Osteoblast (primary cell): Measurements from ENCODE around the gene DDX52. TPM values are rescaled to one million over a fixed set of nuclear protein-coding genes. Genes with fewer than 3 reads are reported as not detected.
"Not testable (repeated sequence)": the region's sequence is repeated elsewhere in the genome, so short reads cannot be mapped to it uniquely, and the experiment has no call there.

Experiments used
- DNase-seq: peaks from one replicate; pipeline ENCODE4 v3.0.0; 2011; ENCODE audit warnings: low spot score, mixed read lengths; ENCODE audit not compliant: insufficient read length; ENCODE audit errors: missing footprints
- H2AFZ ChIP-seq: 2 replicates; pipeline ENCODE4 v1.6.0; 2011; ENCODE audit warnings: mild to moderate bottlenecking, low read length
- H3K27ac ChIP-seq: 2 replicates; pipeline ENCODE4 v1.5.1; 2011; ENCODE audit warnings: mild to moderate bottlenecking, low read depth, low read length, moderate library complexity
- H3K27me3 ChIP-seq: 2 replicates; pipeline ENCODE4 v1.6.0; 2012; ENCODE audit warnings: mild to moderate bottlenecking, control low read depth, inconsistent platforms, low read length, moderate library complexity; ENCODE audit not compliant: insufficient read depth
- H3K36me3 ChIP-seq: 2 replicates; pipeline ENCODE4 v1.5.1; 2011; ENCODE audit warnings: mild to moderate bottlenecking, low read length, control low read depth, moderate library complexity; ENCODE audit not compliant: insufficient read depth
- H3K4me1 ChIP-seq: 2 replicates; pipeline ENCODE4 v1.5.1; 2011; ENCODE audit warnings: mild to moderate bottlenecking, low read length, control low read depth, moderate library complexity; ENCODE audit not compliant: insufficient read depth
- H3K4me2 ChIP-seq: 2 replicates; pipeline ENCODE4 v1.6.0; 2011; ENCODE audit warnings: mild to moderate bottlenecking, low read length; ENCODE audit not compliant: insufficient read depth
- H3K4me3 ChIP-seq: fragments of 200-600 bp; sonication (generic); 3 replicates; pipeline ENCODE4 v1.5.1; 2012; ENCODE audit warnings: mild to moderate bottlenecking, low read length, inconsistent platforms; ENCODE audit not compliant: insufficient read depth
- H3K79me2 ChIP-seq: 2 replicates; pipeline ENCODE4 v1.6.0; 2012; ENCODE audit warnings: mild to moderate bottlenecking, low read length, control low read depth, inconsistent platforms; ENCODE audit not compliant: insufficient read depth
- H3K9me3 ChIP-seq: 2 replicates; pipeline ENCODE4 v1.5.1; 2011; ENCODE audit warnings: low read depth, low read length, control low read depth
- H4K20me1 ChIP-seq: 2 replicates; pipeline ENCODE4 v1.6.0; 2012; ENCODE audit warnings: mild to moderate bottlenecking, low read length, control low read depth; ENCODE audit not compliant: insufficient read depth
- total RNA-seq: library from RNA; depleted of rRNA; stranded (reverse); fragments of >200 nt; gene quantifications from 2 replicates; pipeline ENCODE4 v1.2.3, GENCODE V29; 2012
- TF ChIP-seq, protein P1 (sequence below): IDR thresholded peaks from 2 replicates; pipeline ENCODE4 v1.5.1; 2011; ENCODE audit warnings: mild to moderate bottlenecking, low read depth, low read length, moderate library complexity; ENCODE audit errors: extremely low read depth

Gene DDX52
- total RNA-seq, 1 donor: 29.3 TPM

DNA sequence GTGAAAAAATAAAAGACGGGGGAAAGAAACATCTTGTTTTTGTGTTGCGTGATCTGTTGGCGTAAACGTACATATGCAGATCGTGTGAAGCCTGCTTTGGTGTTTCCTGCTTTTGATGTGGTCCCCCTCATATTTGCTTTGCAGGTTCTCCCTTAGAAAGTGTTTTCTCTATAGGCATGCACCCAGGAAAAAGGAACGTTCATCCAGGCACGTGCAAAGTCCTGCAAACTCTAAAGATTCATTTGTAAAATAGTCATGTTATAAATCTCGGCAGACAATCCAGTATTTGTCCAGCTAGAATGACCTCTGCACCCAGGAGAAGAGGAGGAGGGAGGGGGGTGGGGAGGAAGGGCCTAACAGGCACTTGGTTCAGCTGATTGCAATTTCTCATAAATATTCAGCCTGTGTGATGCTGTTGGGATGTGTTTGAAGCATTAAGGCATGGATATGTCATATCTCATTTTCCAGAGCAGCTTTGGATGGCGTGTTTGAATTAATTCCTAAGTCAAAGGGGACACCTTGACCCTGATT is 40.3 kb upstream of the DDX52 start:
- H3K79me2 ChIP-seq: no peaks in the 10 kb centered on the region
- no peaks in the 10 kb centered on the region for H3K9me3 ChIP-seq
- no peak overlapping the region for H3K4me3 ChIP-seq
- no peaks in the 10 kb centered on the region for H4K20me1 ChIP-seq
- TF ChIP-seq, protein P1, sequence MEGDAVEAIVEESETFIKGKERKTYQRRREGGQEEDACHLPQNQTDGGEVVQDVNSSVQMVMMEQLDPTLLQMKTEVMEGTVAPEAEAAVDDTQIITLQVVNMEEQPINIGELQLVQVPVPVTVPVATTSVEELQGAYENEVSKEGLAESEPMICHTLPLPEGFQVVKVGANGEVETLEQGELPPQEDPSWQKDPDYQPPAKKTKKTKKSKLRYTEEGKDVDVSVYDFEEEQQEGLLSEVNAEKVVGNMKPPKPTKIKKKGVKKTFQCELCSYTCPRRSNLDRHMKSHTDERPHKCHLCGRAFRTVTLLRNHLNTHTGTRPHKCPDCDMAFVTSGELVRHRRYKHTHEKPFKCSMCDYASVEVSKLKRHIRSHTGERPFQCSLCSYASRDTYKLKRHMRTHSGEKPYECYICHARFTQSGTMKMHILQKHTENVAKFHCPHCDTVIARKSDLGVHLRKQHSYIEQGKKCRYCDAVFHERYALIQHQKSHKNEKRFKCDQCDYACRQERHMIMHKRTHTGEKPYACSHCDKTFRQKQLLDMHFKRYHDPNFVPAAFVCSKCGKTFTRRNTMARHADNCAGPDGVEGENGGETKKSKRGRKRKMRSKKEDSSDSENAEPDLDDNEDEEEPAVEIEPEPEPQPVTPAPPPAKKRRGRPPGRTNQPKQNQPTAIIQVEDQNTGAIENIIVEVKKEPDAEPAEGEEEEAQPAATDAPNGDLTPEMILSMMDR: no peak
- H3K4me2 ChIP-seq: no peak overlapping the region
- H3K36me3 ChIP-seq: no peaks in the 10 kb centered on the region
- H3K27me3 ChIP-seq: peaks cover 2% of the 10 kb centered on the region
- no peaks in the 10 kb centered on the region for H3K4me1 ChIP-seq
- DNase-seq: no peak
- H3K27ac ChIP-seq: no peak overlapping the region
- H2AFZ ChIP-seq: no peak overlapping the region

DNA sequence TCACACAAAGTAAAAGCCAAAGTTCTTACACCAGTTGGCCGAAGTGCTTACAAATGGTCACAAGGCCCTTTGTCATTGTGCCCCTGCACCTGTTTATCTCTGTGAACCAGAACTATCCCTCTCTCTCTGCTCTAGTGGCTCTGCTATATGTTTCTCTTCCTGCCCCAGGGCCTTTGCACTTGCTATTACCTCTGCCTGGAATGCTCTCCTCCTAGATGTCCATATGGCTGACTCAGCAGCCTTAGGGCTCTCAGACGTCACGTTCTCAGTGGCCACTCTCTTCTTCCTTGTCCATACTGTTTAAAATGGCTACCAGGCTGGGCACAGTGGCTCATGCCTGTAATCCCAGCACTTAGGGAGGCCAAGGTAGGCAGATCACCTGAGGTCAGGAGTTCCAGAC is 38.8 kb upstream of the DDX52 start:
- no peak overlapping the region for H3K27ac ChIP-seq
- TF ChIP-seq, protein P1: no peak
- H2AFZ ChIP-seq: no peak overlapping the region
- H3K4me2 ChIP-seq: no peak overlapping the region
- peaks cover 14% of the 10 kb centered on the region for H3K27me3 ChIP-seq
- H3K4me1 ChIP-seq: no peaks in the 10 kb centered on the region
- no peaks in the 10 kb centered on the region for H3K79me2 ChIP-seq
- H3K4me3 ChIP-seq: no peak overlapping the region
- no peak for DNase-seq
- H3K36me3 ChIP-seq: no peaks in the 10 kb centered on the region
- no peaks in the 10 kb centered on the region for H4K20me1 ChIP-seq
- no peaks in the 10 kb centered on the region for H3K9me3 ChIP-seq

DNA sequence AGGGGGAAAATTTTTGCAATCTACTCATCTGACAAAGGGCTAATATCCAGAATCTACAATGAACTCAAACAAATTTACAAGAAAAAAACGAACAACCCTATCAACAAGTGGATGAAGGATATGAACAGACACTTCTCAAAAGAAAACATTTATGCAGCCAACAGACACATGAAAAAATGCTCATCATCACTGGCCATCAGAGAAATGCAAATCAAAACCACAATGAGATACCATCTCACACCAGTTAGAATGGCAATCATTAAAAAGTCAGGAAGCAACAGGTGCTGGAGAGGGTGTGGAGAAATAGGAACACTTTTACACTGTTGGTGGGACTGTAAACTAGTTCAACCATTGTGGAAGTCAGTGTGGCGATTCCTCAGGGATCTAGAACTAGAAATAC is 36.7 kb upstream of the DDX52 start:
- H3K4me3 ChIP-seq, H3K9me3 ChIP-seq, H3K4me1 ChIP-seq, H2AFZ ChIP-seq, H4K20me1 ChIP-seq, DNase-seq, H3K36me3 ChIP-seq, H3K79me2 ChIP-seq, H3K27ac ChIP-seq, H3K4me2 ChIP-seq: not testable (repeated sequence)
- H3K27me3 ChIP-seq: peaks cover 14% of the 10 kb centered on the region

DNA sequence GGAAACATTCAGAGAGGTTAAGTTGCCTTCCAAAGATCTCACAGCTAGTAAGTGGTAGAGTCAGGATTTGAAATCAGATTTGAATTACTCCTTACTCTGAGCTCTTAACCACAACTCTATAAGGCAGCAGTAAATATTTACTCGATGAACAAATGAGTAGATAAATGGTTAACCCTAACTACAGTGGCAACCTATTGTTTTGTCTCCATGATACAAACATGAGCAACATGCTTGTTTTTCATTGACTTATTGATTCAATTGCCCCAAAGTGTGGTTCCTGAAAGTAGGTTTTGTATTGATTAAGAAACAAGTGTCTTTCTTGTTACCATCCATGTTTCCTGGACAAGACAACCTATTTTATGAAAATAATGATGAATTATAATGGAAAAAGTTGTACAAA is 34.8 kb upstream of the DDX52 start:
- DNase-seq: peak; percentile 25
- H3K4me1 ChIP-seq: no peaks in the 10 kb centered on the region
- no peaks in the 10 kb centered on the region for H3K9me3 ChIP-seq
- TF ChIP-seq, protein P1: no peak
- H3K36me3 ChIP-seq: no peaks in the 10 kb centered on the region
- H3K79me2 ChIP-seq: no peaks in the 10 kb centered on the region
- H2AFZ ChIP-seq: no peak overlapping the region
- no peak overlapping the region for H3K4me2 ChIP-seq
- H3K4me3 ChIP-seq: no peak overlapping the region
- H3K27me3 ChIP-seq: peaks cover 14% of the 10 kb centered on the region
- no peak overlapping the region for H3K27ac ChIP-seq
- no peaks in the 10 kb centered on the region for H4K20me1 ChIP-seq
